Liver (tissue), 9 donors: Measurements from ENCODE around the gene PPA2. TPM values are rescaled to one million over a fixed set of nuclear protein-coding genes. Genes with fewer than 3 reads are reported as not detected.

Source experiments
- DNase-seq: peaks from one replicate; pipeline ENCODE4 v3.0.0-alpha.2; 2017; ENCODE audit warnings: low spot score
- H3K27ac ChIP-seq, 2 donors: one replicate each; pipeline ENCODE4 v1.7.0; 2013; ENCODE audit warnings: inconsistent platforms in 2 of 2, low read length in 2 of 2, control low read depth in 1 of 2, low read depth in 1 of 2, mild to moderate bottlenecking in 1 of 2
- H3K27me3 ChIP-seq, 4 donors: one replicate each; pipeline versions ENCODE4 v1.6.1 to v1.7.0; 2013; ENCODE audit warnings: low read length in 3 of 4, inconsistent platforms in 1 of 4, mild to moderate bottlenecking in 1 of 4, moderate library complexity in 1 of 4; ENCODE audit not compliant: control insufficient read depth in 4 of 4, insufficient read depth in 4 of 4
- H3K36me3 ChIP-seq, 4 donors: one replicate each; pipeline versions ENCODE4 v1.6.1 to v1.7.0; 2013; ENCODE audit warnings: low read length in 3 of 4, mild to moderate bottlenecking in 3 of 4, low read depth in 1 of 4, moderate library complexity in 1 of 4; ENCODE audit not compliant: control insufficient read depth in 4 of 4, insufficient read depth in 3 of 4
- H3K4me1 ChIP-seq, 4 donors: one replicate each; pipeline versions ENCODE4 v1.6.1 to v1.7.0; 2013; ENCODE audit warnings: low read length in 3 of 4, mild to moderate bottlenecking in 3 of 4, moderate library complexity in 1 of 4; ENCODE audit not compliant: control insufficient read depth in 4 of 4, insufficient read depth in 4 of 4
- H3K4me3 ChIP-seq, 3 donors: one replicate each; pipeline versions ENCODE4 v1.6.1 to v1.7.0; 2013; ENCODE audit warnings: low read length in 3 of 3, control low read depth in 1 of 3, low read depth in 1 of 3, mild to moderate bottlenecking in 1 of 3
- H3K9ac ChIP-seq, 2 donors: one replicate each; pipeline ENCODE4 v1.7.0; 2013; ENCODE audit warnings: low read length in 2 of 2, mild to moderate bottlenecking in 2 of 2, moderate library complexity in 2 of 2, control low read depth in 1 of 2, low read depth in 1 of 2
- H3K9me3 ChIP-seq, 4 donors: one replicate each; pipeline versions ENCODE4 v1.6.1 to v1.7.0; 2013; ENCODE audit warnings: low read length in 3 of 4; ENCODE audit not compliant: control insufficient read depth in 4 of 4
- ATF3 ChIP-seq: IDR thresholded peaks from 2 replicates; pipeline ENCODE4 v1.6.1; 2016; ENCODE audit warnings: antibody characterized with exemption
- CTCF ChIP-seq: fragments of 150-350 bp; IDR thresholded peaks from 2 replicates; pipeline ENCODE4 v1.5.1; 2017; ENCODE audit warnings: improper control_type of control experiment, low read depth, low read length; ENCODE audit not compliant: missing input control
- EGR1 ChIP-seq, 2 donors: IDR thresholded peaks; 2 replicates each; pipeline ENCODE4 v1.6.1; 2016 to 2018; ENCODE audit warnings: antibody characterized with exemption in 2 of 2, low read depth in 2 of 2
- FOXA1 ChIP-seq: IDR thresholded peaks from 2 replicates; pipeline ENCODE4 v1.6.1; 2016; ENCODE audit warnings: antibody characterized with exemption
- FOXA2 ChIP-seq: IDR thresholded peaks from 2 replicates; pipeline ENCODE4 v1.6.1; 2016; ENCODE audit warnings: antibody characterized with exemption
- GABPA ChIP-seq, 2 donors: IDR thresholded peaks in 1 of 2; conservative IDR thresholded peaks in 1 of 2; 2 replicates each; pipeline ENCODE4 v1.6.1; 2016; ENCODE audit warnings: antibody characterized with exemption in 2 of 2, mild to moderate bottlenecking in 1 of 2, moderate library complexity in 1 of 2
- HNF4A ChIP-seq, 2 donors: conservative IDR thresholded peaks; 2 replicates each; pipeline ENCODE4 v1.6.1; 2016; ENCODE audit warnings: antibody characterized with exemption in 2 of 2, mild to moderate bottlenecking in 2 of 2
- HNF4G ChIP-seq: IDR thresholded peaks from 2 replicates; pipeline ENCODE4 v1.6.1; 2016; ENCODE audit warnings: antibody characterized with exemption
- JUND ChIP-seq, 2 donors: IDR thresholded peaks; 2 replicates each; pipeline ENCODE4 v1.6.1; 2016; ENCODE audit warnings: antibody characterized with exemption in 2 of 2
- MAX ChIP-seq: IDR thresholded peaks from 2 replicates; pipeline ENCODE4 v1.6.1; 2016; ENCODE audit warnings: antibody characterized with exemption
- NR2F2 ChIP-seq: IDR thresholded peaks from 2 replicates; pipeline ENCODE4 v1.6.1; 2016; ENCODE audit warnings: antibody characterized with exemption
- RAD21 ChIP-seq, 2 donors: IDR thresholded peaks; 2 replicates each; pipeline ENCODE4 v1.6.1; 2016; ENCODE audit warnings: antibody characterized with exemption in 2 of 2, mild to moderate bottlenecking in 2 of 2
- REST ChIP-seq: IDR thresholded peaks from 2 replicates; pipeline ENCODE4 v1.6.1; 2016; ENCODE audit warnings: antibody characterized with exemption, mild to moderate bottlenecking
- RXRA ChIP-seq, 2 donors: IDR thresholded peaks; 2 replicates each; pipeline ENCODE4 v1.6.1; 2017 to 2018; ENCODE audit warnings: antibody characterized with exemption in 2 of 2, mild to moderate bottlenecking in 1 of 2
- SP1 ChIP-seq: IDR thresholded peaks from 2 replicates; pipeline ENCODE4 v1.6.1; 2018; ENCODE audit warnings: antibody characterized with exemption, mild to moderate bottlenecking
- TAF1 ChIP-seq: conservative IDR thresholded peaks from 2 replicates; pipeline ENCODE4 v1.6.1; 2016; ENCODE audit warnings: antibody characterized with exemption, mild to moderate bottlenecking
- YY1 ChIP-seq: IDR thresholded peaks from 2 replicates; pipeline ENCODE4 v1.6.1; 2016; ENCODE audit warnings: antibody characterized with exemption, mild to moderate bottlenecking
- ZBTB33 ChIP-seq: IDR thresholded peaks from 2 replicates; pipeline ENCODE4 v1.6.1; 2016; ENCODE audit warnings: antibody characterized with exemption
- WGBS: extraction: QIAGEN DNeasy Blood & Tissue Kit; methylation state at CpG from one replicate; pipeline ENCODE4 v1.1.7; 2013; 5-methylcytosine and 5-hydroxymethylcytosine counted together
- polyA plus RNA-seq, 2 donors: library from polyadenylated mRNA; stranded (reverse) in 1 of 2; unstranded in 1 of 2; fragments of 200-250 nt in 1 of 2; fragments of >200 nt in 1 of 2; fragmentation: Nextera tagmentation in 1 of 2; extraction: Ambion mirVana in 1 of 2; gene quantifications; one replicate each; pipeline versions ENCODE4 v1.2.1 to v1.2.3, GENCODE V29; 2013 to 2015
- total RNA-seq, 2 donors: library from RNA; depleted of rRNA; stranded (reverse); fragments of >200 nt; gene quantifications; one replicate each; pipeline ENCODE4 v1.2.3, GENCODE V29; 2014
- donor health status: healthy.
- donor health status: healthy.
- donor health status: healthy.
- donor health status: healthy.
- donor health status: healthy.

PPA2 gene
- total and polyA plus RNA-seq, 4 donors = 48.3 to 102 (median 70.8) TPM

GRCh38 chr4:105369988-105370387 is 103.9 kb downstream of the PPA2 start:
- no peak for DNase-seq
- WGBS = 95% methylated on average over 1 of the region's 1 CpG
- H3K27ac ChIP-seq = no peak overlapping the region
- no peak for TF ChIP-seq GABPA (IDR thresholded peaks at IDR 0.05 in 1 of 2, conservative IDR thresholded peaks at IDR 0.05 in 1 of 2)
- TF ChIP-seq HNF4A (conservative IDR thresholded peaks at IDR 0.05) = no peak
- no peak for TF ChIP-seq ATF3
- TF ChIP-seq FOXA2 = no peak
- TF ChIP-seq RXRA (IDR thresholded peaks at IDR 0.05) = no peak
- TF ChIP-seq REST = no peak
- TF ChIP-seq YY1 = no peak
- TF ChIP-seq CTCF = no peak
- no peak for TF ChIP-seq TAF1
- no peak for TF ChIP-seq ZBTB33
- no peak for TF ChIP-seq MAX
- no peak for TF ChIP-seq SP1
- TF ChIP-seq FOXA1 = no peak
- no peak for TF ChIP-seq JUND (IDR thresholded peaks at IDR 0.05)
- TF ChIP-seq RAD21 (IDR thresholded peaks at IDR 0.05) = no peak
- no peak for TF ChIP-seq HNF4G
- TF ChIP-seq NR2F2 = no peak
- no peak for TF ChIP-seq EGR1 (IDR thresholded peaks at IDR 0.05; ENCODE audit: low read depth in 2 of 2)
- H3K9me3 ChIP-seq = peaks cover 0 to 2% (median 0%) of the 10 kb centered on the region in 4 donors
- peaks cover 0 to 10% (median 10%) of the 10 kb centered on the region in 4 donors for H3K36me3 ChIP-seq
- no peak overlapping the region for H3K4me3 ChIP-seq
- H3K9ac ChIP-seq = no peak overlapping the region
- no peaks in the 10 kb centered on the region for H3K27me3 ChIP-seq
- peaks cover 0 to 6% (median 2%) of the 10 kb centered on the region in 4 donors for H3K4me1 ChIP-seq
